ENCODE results near the gene KRTAP4-12.
"Not testable (repeated sequence)": the region's sequence is repeated elsewhere in the genome, so short reads cannot be mapped to it uniquely, and the experiment has no call there.

GRCh38 chr17:41123991-41124371 lies at the start of gene KRTAP4-12:
- TF ChIP-seq HMGA2 (CRISPR knock-in tag; IDR thresholded peaks at IDR 0.05); ATF2 (CRISPR knock-in tag; IDR thresholded peaks at IDR 0.05; ENCODE audit: borderline replicate concordance, low read depth); SP1 (CRISPR knock-in tag; conservative IDR thresholded peaks at IDR 0.05); ELF4 (CRISPR knock-in tag; IDR thresholded peaks at IDR 0.05; ENCODE audit: low read depth); SMAD4 (CRISPR knock-in tag; IDR thresholded peaks at IDR 0.05); AR (CRISPR knock-in tag; IDR thresholded peaks at IDR 0.05); CTCF (IDR thresholded peaks at IDR 0.05); ESRRA (CRISPR knock-in tag; IDR thresholded peaks at IDR 0.05; ENCODE audit: borderline replicate concordance); ZBTB43 (CRISPR knock-in tag; IDR thresholded peaks at IDR 0.05); ZNF512 (CRISPR knock-in tag; IDR thresholded peaks at IDR 0.05; ENCODE audit: borderline replicate concordance); JUN (CRISPR knock-in tag; IDR thresholded peaks at IDR 0.05): not testable (repeated sequence)

Measured in WTC11 (cell line).